ENCODE results near the gene LCN1. TPM values are rescaled to one million over a fixed set of nuclear protein-coding genes. Genes with fewer than 3 reads are reported as not detected.

The LCN1 gene
- total and polyA plus RNA-seq, 2 of the 8 experiments (the other 6 are each of a cell fraction or from before 2014, with no cell fraction given) = not detected

Other genes with a start within 250 kb of the LCN1 start
- gene PPP1R26, start 41.7 kb upstream of the LCN1 start, total RNA-seq (2021; fragmentation: NEBNext Ultra II Directional; extraction: Animal tissue kit (Norgen Biotek cat#: 25700)) = 32.7 and 35.9 TPM in 2 replicates
- gene PPP1R26, start 41.7 kb upstream of the LCN1 start, polyA plus RNA-seq (2011; rRNA removed) = 9.8 and 17.4 TPM in 2 replicates
- gene MRPS2, start 20.8 kb upstream of the LCN1 start, total RNA-seq (2021; fragmentation: NEBNext Ultra II Directional; extraction: Animal tissue kit (Norgen Biotek cat#: 25700)) = 78.6 and 78.8 TPM in 2 replicates
- 476 and 530 TPM in 2 replicates for gene MRPS2, start 20.8 kb upstream of the LCN1 start, polyA plus RNA-seq (2011; rRNA removed)
- not detected in 2 replicates for gene OBP2A, start 24.7 kb downstream of the LCN1 start, total RNA-seq (2021; fragmentation: NEBNext Ultra II Directional; extraction: Animal tissue kit (Norgen Biotek cat#: 25700))
- gene OBP2A, start 24.7 kb downstream of the LCN1 start, polyA plus RNA-seq (2011; rRNA removed) = not detected in 2 replicates
- gene PAEP, start 40.3 kb downstream of the LCN1 start, total RNA-seq (2021; fragmentation: NEBNext Ultra II Directional; extraction: Animal tissue kit (Norgen Biotek cat#: 25700)) = not detected in 2 replicates
- 0.19 TPM in 1 of 2 replicates, not detected in the other for gene PAEP, start 40.3 kb downstream of the LCN1 start, polyA plus RNA-seq (2011; rRNA removed)
- gene GLT6D1, start 118.1 kb downstream of the LCN1 start, total RNA-seq (2021; fragmentation: NEBNext Ultra II Directional; extraction: Animal tissue kit (Norgen Biotek cat#: 25700)) = 1.3 and 1.6 TPM in 2 replicates
- gene GLT6D1, start 118.1 kb downstream of the LCN1 start, polyA plus RNA-seq (2011; rRNA removed) = 2.1 and 2.2 TPM in 2 replicates
- gene LCN9, start 141.9 kb downstream of the LCN1 start, total RNA-seq (2021; fragmentation: NEBNext Ultra II Directional; extraction: Animal tissue kit (Norgen Biotek cat#: 25700)) = 3.1 and 3.7 TPM in 2 replicates
- 2.3 and 2.6 TPM in 2 replicates for gene LCN9, start 141.9 kb downstream of the LCN1 start, polyA plus RNA-seq (2011; rRNA removed)
- not detected in 2 replicates for gene SOHLH1, start 178.0 kb downstream of the LCN1 start, total RNA-seq (2021; fragmentation: NEBNext Ultra II Directional; extraction: Animal tissue kit (Norgen Biotek cat#: 25700))
- 0.05 and 0.11 TPM in 2 replicates for gene SOHLH1, start 178.0 kb downstream of the LCN1 start, polyA plus RNA-seq (2011; rRNA removed)
- 0.13 and 0.44 TPM in 2 replicates for gene KCNT1, start 180.7 kb downstream of the LCN1 start, total RNA-seq (2021; fragmentation: NEBNext Ultra II Directional; extraction: Animal tissue kit (Norgen Biotek cat#: 25700))
- gene KCNT1, start 180.7 kb downstream of the LCN1 start, polyA plus RNA-seq (2011; rRNA removed) = 0.20 and 0.35 TPM in 2 replicates

Measured in H1 (cell line).